ENCODE data around the gene TSKU. TPM values are rescaled to one million over a fixed set of nuclear protein-coding genes. Genes with fewer than 3 reads are reported as not detected.

TSKU gene
- total and polyA plus RNA-seq, 2 experiments from 2014 or later, result 61.9 to 81.9 TPM

GRCh38 chr11:76806131-76806530, 23.0 kb downstream of the TSKU start:
- H3K4me3 ChIP-seq, result no peak overlapping the region
- H3K27me3 ChIP-seq, result no peaks in the 10 kb centered on the region
- no peak overlapping the region for H3K27ac ChIP-seq
- H3K9me2 ChIP-seq (replicated peaks; ENCODE audit: insufficient read depth), result no peaks in the 10 kb centered on the region
- 83% methylated on average over 7 of the region's 7 CpGs for WGBS (ENCODE audit: low lambda C conversion rate, missing lambda C conversion rate)
- no peaks in the 10 kb centered on the region for H3K36me3 ChIP-seq (replicated peaks; ENCODE audit: insufficient read depth, low read depth)
- no peak overlapping the region for H2AFZ ChIP-seq
- no peak for DNase-seq (ENCODE audit: low spot score)
- H3K9me3 ChIP-seq (ENCODE audit: low read depth), result no peaks in the 10 kb centered on the region
- no peaks in the 10 kb centered on the region for H4K20me1 ChIP-seq (ENCODE audit: insufficient read depth, poor library complexity, severe bottlenecking)
- no peak overlapping the region for H3K4me2 ChIP-seq
- no peaks in the 10 kb centered on the region for H3K79me2 ChIP-seq
- TF ChIP-seq EZH2phosphoT487 (IDR thresholded peaks at IDR 0.05; ENCODE audit: low read depth, severe bottlenecking, unreplicated experiment) (no peak), CTCF (IDR thresholded peaks at IDR 0.05; ENCODE audit: poor library complexity) (no peak), EZH2 (IDR thresholded peaks at IDR 0.05; ENCODE audit: borderline replicate concordance) (no peak)
- peaks cover 18% of the 10 kb centered on the region for H3K4me1 ChIP-seq (ENCODE audit: insufficient read depth)

- peaks cover 13% of the 10 kb centered on the region for H3K4me1 ChIP-seq (ENCODE audit: insufficient read depth)
- 84% methylated on average over 3 of the region's 3 CpGs for WGBS (ENCODE audit: low lambda C conversion rate, missing lambda C conversion rate)
- H3K36me3 ChIP-seq (replicated peaks; ENCODE audit: insufficient read depth, low read depth), result no peaks in the 10 kb centered on the region
- no peak for DNase-seq (ENCODE audit: low spot score)
- H3K27me3 ChIP-seq, result no peaks in the 10 kb centered on the region
- H3K4me2 ChIP-seq, result peak overlapping the region; percentile 1
- H3K9me3 ChIP-seq (ENCODE audit: low read depth), result no peaks in the 10 kb centered on the region
- no peaks in the 10 kb centered on the region for H4K20me1 ChIP-seq (ENCODE audit: insufficient read depth, poor library complexity, severe bottlenecking)
- no peak overlapping the region for H3K27ac ChIP-seq
- H3K9me2 ChIP-seq (replicated peaks; ENCODE audit: insufficient read depth), result no peaks in the 10 kb centered on the region
- no peak overlapping the region for H3K4me3 ChIP-seq
- H3K79me2 ChIP-seq, result no peaks in the 10 kb centered on the region
- no peak overlapping the region for H2AFZ ChIP-seq
- TF ChIP-seq EZH2 (IDR thresholded peaks at IDR 0.05; ENCODE audit: borderline replicate concordance) (no peak), CTCF (IDR thresholded peaks at IDR 0.05; ENCODE audit: poor library complexity) (no peak), EZH2phosphoT487 (IDR thresholded peaks at IDR 0.05; ENCODE audit: low read depth, severe bottlenecking, unreplicated experiment) (no peak)
Observed at GRCh38 chr11:76806608-76807205, 23.6 kb downstream of the TSKU start.

GRCh38 chr11:76807206-76807875, 24.2 kb downstream of the TSKU start:
- Histone ChIP-seq H3K9me2 (replicated peaks; ENCODE audit: insufficient read depth) (no peaks in the 10 kb centered on the region), H3K36me3 (replicated peaks; ENCODE audit: insufficient read depth, low read depth) (no peaks in the 10 kb centered on the region), H3K27ac (no peak overlapping the region), H3K9me3 (ENCODE audit: low read depth) (no peaks in the 10 kb centered on the region), H4K20me1 (ENCODE audit: insufficient read depth, poor library complexity, severe bottlenecking) (no peaks in the 10 kb centered on the region), H3K4me2 (peak overlapping the region; percentile 63), H2AFZ (peak overlapping the region; percentile 53), H3K4me1 (ENCODE audit: insufficient read depth) (peaks cover 7% of the 10 kb centered on the region), H3K27me3 (no peaks in the 10 kb centered on the region), H3K4me3 (no peak overlapping the region), H3K79me2 (no peaks in the 10 kb centered on the region)
- peak; percentile 77 for TF ChIP-seq CTCF (IDR thresholded peaks at IDR 0.05; ENCODE audit: poor library complexity)
- no peak for TF ChIP-seq EZH2phosphoT487 (IDR thresholded peaks at IDR 0.05; ENCODE audit: low read depth, severe bottlenecking, unreplicated experiment)
- WGBS (ENCODE audit: low lambda C conversion rate, missing lambda C conversion rate), result 20% methylated on average over 19 of the region's 19 CpGs
- peak; percentile 94 for DNase-seq (ENCODE audit: low spot score)

Data from hepatocyte (in vitro differentiated cells).